ENCODE measurements around the gene SEMA3G.
A peak's percentile ranks its signal among the peaks of the same experiment; 100 is the strongest.

The SEMA3G gene

GRCh38 chr3:52477076-52477795 is 32.3 kb upstream of the SEMA3G start:
- TF ChIP-seq, protein P1, sequence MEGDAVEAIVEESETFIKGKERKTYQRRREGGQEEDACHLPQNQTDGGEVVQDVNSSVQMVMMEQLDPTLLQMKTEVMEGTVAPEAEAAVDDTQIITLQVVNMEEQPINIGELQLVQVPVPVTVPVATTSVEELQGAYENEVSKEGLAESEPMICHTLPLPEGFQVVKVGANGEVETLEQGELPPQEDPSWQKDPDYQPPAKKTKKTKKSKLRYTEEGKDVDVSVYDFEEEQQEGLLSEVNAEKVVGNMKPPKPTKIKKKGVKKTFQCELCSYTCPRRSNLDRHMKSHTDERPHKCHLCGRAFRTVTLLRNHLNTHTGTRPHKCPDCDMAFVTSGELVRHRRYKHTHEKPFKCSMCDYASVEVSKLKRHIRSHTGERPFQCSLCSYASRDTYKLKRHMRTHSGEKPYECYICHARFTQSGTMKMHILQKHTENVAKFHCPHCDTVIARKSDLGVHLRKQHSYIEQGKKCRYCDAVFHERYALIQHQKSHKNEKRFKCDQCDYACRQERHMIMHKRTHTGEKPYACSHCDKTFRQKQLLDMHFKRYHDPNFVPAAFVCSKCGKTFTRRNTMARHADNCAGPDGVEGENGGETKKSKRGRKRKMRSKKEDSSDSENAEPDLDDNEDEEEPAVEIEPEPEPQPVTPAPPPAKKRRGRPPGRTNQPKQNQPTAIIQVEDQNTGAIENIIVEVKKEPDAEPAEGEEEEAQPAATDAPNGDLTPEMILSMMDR (IDR thresholded peaks at IDR 0.05; ENCODE audit: borderline replicate concordance, insufficient read depth, low read depth, low read length): no peak
- H3K4me3 ChIP-seq (ENCODE audit: low read depth, low read length): no peak overlapping the region

DNA sequence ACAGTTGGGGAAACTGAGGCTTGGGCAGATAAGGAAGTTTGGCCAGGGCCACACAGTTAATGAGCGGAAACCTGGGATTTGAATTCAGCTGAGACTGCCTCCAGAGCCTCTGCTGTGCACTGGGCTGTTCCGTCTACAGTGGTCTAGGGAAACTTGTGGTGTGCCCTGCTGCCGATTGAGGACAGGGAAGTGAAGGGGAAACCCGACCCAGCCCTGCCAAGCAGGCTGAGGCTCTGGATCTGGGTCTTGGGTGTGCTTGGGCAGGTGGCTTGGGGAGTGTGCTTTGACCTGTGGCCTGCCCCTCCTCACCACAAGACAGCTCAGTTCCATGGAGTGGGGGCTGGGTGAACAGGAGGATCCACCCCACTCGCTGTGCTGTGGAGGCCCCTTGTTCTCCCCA is 28.1 kb upstream of the SEMA3G start:
- no peak overlapping the region for H3K4me3 ChIP-seq (ENCODE audit: low read depth, low read length)
- TF ChIP-seq, protein P1 (IDR thresholded peaks at IDR 0.05; ENCODE audit: borderline replicate concordance, insufficient read depth, low read depth, low read length): no peak

- TF ChIP-seq, protein P1 (IDR thresholded peaks at IDR 0.05; ENCODE audit: borderline replicate concordance, insufficient read depth, low read depth, low read length): no peak
- no peak overlapping the region for H3K4me3 ChIP-seq (ENCODE audit: low read depth, low read length)
These were observed 27.5 kb upstream of the SEMA3G start for GRCh38 chr3:52472239-52473000.

DNA sequence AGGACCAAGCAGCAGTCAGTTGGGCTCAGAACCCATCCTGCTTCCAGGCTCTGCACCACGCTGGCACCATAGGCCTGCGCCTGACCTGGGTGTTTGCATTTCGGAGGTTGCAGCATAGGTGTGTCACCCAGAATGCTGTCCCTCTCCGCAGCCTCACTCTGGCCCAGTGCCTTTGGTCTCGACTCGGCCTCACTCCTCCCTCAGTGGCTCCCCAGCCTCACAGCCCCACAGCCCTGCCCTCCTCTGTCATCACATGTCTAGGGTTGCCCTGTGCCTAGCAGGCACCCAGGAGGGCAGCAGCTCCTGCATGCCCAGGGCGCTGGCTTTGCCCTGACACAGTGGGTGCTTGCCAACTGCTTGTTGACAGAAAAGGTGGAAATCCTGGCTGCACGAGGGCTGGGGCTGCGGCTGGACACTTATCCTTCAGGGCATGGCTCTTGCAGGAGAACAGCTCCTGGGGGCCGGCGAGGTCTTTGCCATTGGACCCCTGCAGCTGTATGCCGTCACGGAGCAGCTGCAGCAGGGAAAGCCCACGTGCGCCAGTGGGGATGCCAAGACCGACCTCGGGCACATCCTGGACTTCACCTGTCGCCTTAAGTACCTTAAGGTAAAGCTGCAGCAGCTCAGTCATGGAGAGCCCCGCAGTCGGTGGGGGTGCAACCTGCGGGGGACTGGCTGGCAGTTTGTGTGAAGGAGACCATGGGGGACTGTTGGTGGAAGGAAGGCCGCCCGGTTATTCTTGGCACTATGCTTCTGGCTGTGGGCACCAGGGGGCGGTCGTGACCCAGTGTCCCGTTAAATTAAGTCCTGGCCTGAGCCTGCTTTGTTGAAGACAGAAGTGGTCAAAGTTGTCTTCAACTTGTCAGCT is 26.7 kb upstream of the SEMA3G start:
- TF ChIP-seq, protein P1 (IDR thresholded peaks at IDR 0.05; ENCODE audit: borderline replicate concordance, insufficient read depth, low read depth, low read length): peak; percentile 81
- no peak overlapping the region for H3K4me3 ChIP-seq (ENCODE audit: low read depth, low read length)

DNA sequence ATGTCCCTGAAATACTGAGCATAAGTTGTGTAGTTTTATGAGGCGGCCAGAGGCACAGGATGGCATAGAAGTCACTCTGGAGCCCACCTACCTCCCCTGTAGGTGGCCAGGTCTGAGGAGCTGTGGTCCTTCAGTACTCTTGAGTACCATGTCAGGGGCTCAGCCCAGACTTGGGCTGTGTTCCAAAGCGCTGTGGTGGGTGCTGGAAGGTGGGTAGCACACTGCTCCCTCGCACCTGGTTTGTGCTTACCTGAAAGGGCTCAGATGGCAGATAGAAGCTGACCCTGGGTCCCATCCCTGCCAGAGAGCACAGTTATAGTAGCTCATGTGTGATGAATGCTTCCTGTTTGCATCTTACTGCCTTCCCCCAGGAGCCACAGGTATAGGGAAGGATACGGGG is 26.0 kb upstream of the SEMA3G start:
- TF ChIP-seq, protein P1 (IDR thresholded peaks at IDR 0.05; ENCODE audit: borderline replicate concordance, insufficient read depth, low read depth, low read length): no peak
- H3K4me3 ChIP-seq (ENCODE audit: low read depth, low read length): no peak overlapping the region

GRCh38 chr3:52469001-52469400 is 24.1 kb upstream of the SEMA3G start:
- no peak overlapping the region for H3K4me3 ChIP-seq (ENCODE audit: low read depth, low read length)

More at GRCh38 chr3:52469001-52469400, 24.1 kb upstream of the SEMA3G start:
- TF ChIP-seq, protein P1 (IDR thresholded peaks at IDR 0.05; ENCODE audit: borderline replicate concordance, insufficient read depth, low read depth, low read length): no peak

Data from GM12875 (cell line).